WERI-Rb-1 (cell line): ENCODE data around the gene TCTN1.
"Not testable (repeated sequence)": the region's sequence is repeated elsewhere in the genome, so short reads cannot be mapped to it uniquely, and the experiment has no call there.

Source experiments
- DNase-seq: peaks from one replicate; pipeline ENCODE4 v3.0.0-alpha.2; 2020
- H3K27ac ChIP-seq: fragments of 250-450 bp; sonication (Bioruptor Pico); 2 replicates; pipeline ENCODE4 v1.5.1; 2020; ENCODE audit warnings: mild to moderate bottlenecking, moderate library complexity
- H3K27me3 ChIP-seq: fragments of 250-450 bp; sonication (Bioruptor Pico); 2 replicates; pipeline ENCODE4 v1.5.1; 2021; ENCODE audit warnings: mild to moderate bottlenecking, low read depth, moderate library complexity; ENCODE audit not compliant: insufficient read depth, severe bottlenecking
- H3K36me3 ChIP-seq: fragments of 250-450 bp; sonication (Bioruptor Pico); 2 replicates; pipeline ENCODE4 v1.5.1; 2020; ENCODE audit warnings: mild to moderate bottlenecking, moderate library complexity
- H3K4me3 ChIP-seq: 2 replicates; pipeline ENCODE4 v1.5.1; 2011; ENCODE audit warnings: low read depth, mild to moderate bottlenecking, control low read depth, low read length
- H3K9me3 ChIP-seq: fragments of 250-450 bp; sonication (Bioruptor Pico); 2 replicates; pipeline ENCODE4 v1.5.1; 2021; ENCODE audit warnings: mild to moderate bottlenecking, moderate library complexity; ENCODE audit not compliant: severe bottlenecking
- CTCF ChIP-seq: IDR thresholded peaks from 2 replicates; pipeline ENCODE4 v1.5.1; 2011; ENCODE audit warnings: low read depth, mild to moderate bottlenecking, control low read depth, inconsistent platforms, low read length

The TCTN1 gene

GRCh38 chr12:110574044-110574443, 39.9 kb upstream of the TCTN1 start:
- H3K9me3 ChIP-seq: no peaks in the 10 kb centered on the region
- DNase-seq: no peak
- TF ChIP-seq CTCF: no peak
- H3K36me3 ChIP-seq: no peaks in the 10 kb centered on the region
- no peak overlapping the region for H3K27ac ChIP-seq
- H3K27me3 ChIP-seq: no peaks in the 10 kb centered on the region
- H3K4me3 ChIP-seq: no peak overlapping the region

- not testable (repeated sequence) for H3K27me3 ChIP-seq, DNase-seq, H3K4me3 ChIP-seq, H3K27ac ChIP-seq, H3K9me3 ChIP-seq, H3K36me3 ChIP-seq
These were observed 39.2 kb upstream of the TCTN1 start for GRCh38 chr12:110574717-110575230.

- Histone ChIP-seq H3K9me3 (no peaks in the 10 kb centered on the region), H3K27me3 (no peaks in the 10 kb centered on the region), H3K4me3 (no peak overlapping the region), H3K36me3 (no peaks in the 10 kb centered on the region), H3K27ac (no peak overlapping the region)
- TF ChIP-seq CTCF: no peak
- no peak for DNase-seq
These were observed 38.6 kb upstream of the TCTN1 start for GRCh38 chr12:110575326-110575725.

- no peak for DNase-seq
- H3K27ac ChIP-seq: no peak overlapping the region
- H3K4me3 ChIP-seq: no peak overlapping the region
- TF ChIP-seq CTCF: no peak
- H3K9me3 ChIP-seq: no peaks in the 10 kb centered on the region
- H3K36me3 ChIP-seq: no peaks in the 10 kb centered on the region; the same call in 1 of the 2 replicates
- no peaks in the 10 kb centered on the region for H3K27me3 ChIP-seq
These were observed 37.4 kb upstream of the TCTN1 start for GRCh38 chr12:110576504-110576903.

GRCh38 chr12:110577864-110578693, 35.9 kb upstream of the TCTN1 start:
- DNase-seq: no peak
- H3K4me3 ChIP-seq: no peak overlapping the region
- no peaks in the 10 kb centered on the region; the same call in 1 of the 2 replicates for H3K36me3 ChIP-seq

More at GRCh38 chr12:110577864-110578693, 35.9 kb upstream of the TCTN1 start:
- Histone ChIP-seq H3K27me3 (no peaks in the 10 kb centered on the region), H3K27ac (no peak overlapping the region), H3K9me3 (no peaks in the 10 kb centered on the region)
- TF ChIP-seq CTCF: no peak
